Cardiac muscle cell (in vitro differentiated cells and primary cell): ENCODE results near the gene ZNF202. TPM values are rescaled to one million over a fixed set of nuclear protein-coding genes. Genes with fewer than 3 reads are reported as not detected.

Experiments used
- DNase-seq, 2 donors: peaks; one replicate each; pipeline versions ENCODE4 v3.0.0 to v3.0.0-alpha.2; 2010 to 2017; ENCODE audit warnings: low read depth in 1 of 2, low spot score in 1 of 2
- H3K27ac ChIP-seq: fragments of 200-600 bp; sonication (generic); 2 replicates; pipeline ENCODE4 v1.5.1; 2016
- H3K27me3 ChIP-seq: fragments of 200-600 bp; sonication (generic); 2 replicates; pipeline ENCODE4 v1.6.0; 2016; ENCODE audit warnings: control low read depth
- H3K36me3 ChIP-seq: fragments of 200-600 bp; sonication (generic); 2 replicates; pipeline ENCODE4 v1.5.1; 2016; ENCODE audit warnings: control low read depth
- H3K4me1 ChIP-seq: fragments of 200-600 bp; sonication (generic); 2 replicates; pipeline ENCODE4 v1.8.1; 2017; ENCODE audit warnings: low read depth, mild to moderate bottlenecking, mixed run types
- H3K4me3 ChIP-seq: fragments of 200-600 bp; sonication (generic); 2 replicates; pipeline ENCODE4 v1.5.1; 2016; ENCODE audit warnings: mild to moderate bottlenecking
- H3K9me3 ChIP-seq: fragments of 200-600 bp; sonication (generic); 2 replicates; pipeline ENCODE4 v1.5.1; 2017; ENCODE audit warnings: low read depth, mild to moderate bottlenecking, control low read depth
- polyA plus RNA-seq: library from polyadenylated mRNA; unstranded; fragments of >200 nt; fragmentation: Nextera tagmentation; extraction: Ambion mirVana; gene quantifications from 2 replicates; pipeline ENCODE4 v1.2.1, GENCODE V29; 2016
- total RNA-seq: library from RNA; depleted of rRNA; stranded (reverse); fragments of >200 nt; gene quantifications from 2 replicates; pipeline ENCODE4 v1.2.3, GENCODE V29; 2016
- TF ChIP-seq, protein P1 (sequence below): IDR thresholded peaks from 2 replicates; pipeline ENCODE4 v1.5.1; 2012; ENCODE audit warnings: low read depth, mild to moderate bottlenecking, low read length

Gene ZNF202
- total and polyA plus RNA-seq, 2 experiments from 2014 or later = 4.8 to 12.0 TPM

- no peaks in the 10 kb centered on the region for H3K9me3 ChIP-seq
- TF ChIP-seq, protein P1, sequence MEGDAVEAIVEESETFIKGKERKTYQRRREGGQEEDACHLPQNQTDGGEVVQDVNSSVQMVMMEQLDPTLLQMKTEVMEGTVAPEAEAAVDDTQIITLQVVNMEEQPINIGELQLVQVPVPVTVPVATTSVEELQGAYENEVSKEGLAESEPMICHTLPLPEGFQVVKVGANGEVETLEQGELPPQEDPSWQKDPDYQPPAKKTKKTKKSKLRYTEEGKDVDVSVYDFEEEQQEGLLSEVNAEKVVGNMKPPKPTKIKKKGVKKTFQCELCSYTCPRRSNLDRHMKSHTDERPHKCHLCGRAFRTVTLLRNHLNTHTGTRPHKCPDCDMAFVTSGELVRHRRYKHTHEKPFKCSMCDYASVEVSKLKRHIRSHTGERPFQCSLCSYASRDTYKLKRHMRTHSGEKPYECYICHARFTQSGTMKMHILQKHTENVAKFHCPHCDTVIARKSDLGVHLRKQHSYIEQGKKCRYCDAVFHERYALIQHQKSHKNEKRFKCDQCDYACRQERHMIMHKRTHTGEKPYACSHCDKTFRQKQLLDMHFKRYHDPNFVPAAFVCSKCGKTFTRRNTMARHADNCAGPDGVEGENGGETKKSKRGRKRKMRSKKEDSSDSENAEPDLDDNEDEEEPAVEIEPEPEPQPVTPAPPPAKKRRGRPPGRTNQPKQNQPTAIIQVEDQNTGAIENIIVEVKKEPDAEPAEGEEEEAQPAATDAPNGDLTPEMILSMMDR = no peak
- no peak for DNase-seq
- no peak overlapping the region for H3K4me3 ChIP-seq
- H3K27ac ChIP-seq = no peak overlapping the region
- H3K4me1 ChIP-seq = no peaks in the 10 kb centered on the region
- no peaks in the 10 kb centered on the region for H3K36me3 ChIP-seq
- H3K27me3 ChIP-seq = no peaks in the 10 kb centered on the region
Measured at GRCh38 chr11:123674297-123674696, 67.2 kb downstream of the ZNF202 start.

Other genes with a start within 250 kb of the ZNF202 start
- 0.12 and 0.46 TPM in 2 replicates for gene SCN3B, start 87.0 kb downstream of the ZNF202 start, total RNA-seq
- gene SCN3B, start 87.0 kb downstream of the ZNF202 start, polyA plus RNA-seq = 0.77 and 1.2 TPM in 2 replicates
- gene OR6X1, start 12.9 kb upstream of the ZNF202 start, total RNA-seq = not detected in 2 replicates
- gene OR6X1, start 12.9 kb upstream of the ZNF202 start, polyA plus RNA-seq = not detected in 2 replicates
- not detected in 2 replicates for gene OR6M1, start 64.7 kb upstream of the ZNF202 start, total RNA-seq
- not detected in 2 replicates for gene OR6M1, start 64.7 kb upstream of the ZNF202 start, polyA plus RNA-seq
- not detected in 2 replicates for gene TMEM225, start 144.0 kb upstream of the ZNF202 start, total RNA-seq
- not detected in 2 replicates for gene TMEM225, start 144.0 kb upstream of the ZNF202 start, polyA plus RNA-seq
- not detected in 2 replicates for gene OR8D4, start 160.5 kb upstream of the ZNF202 start, total RNA-seq
- not detected in 2 replicates for gene OR8D4, start 160.5 kb upstream of the ZNF202 start, polyA plus RNA-seq
- 0.15 TPM in 1 of 2 replicates, not detected in the other for gene OR4D5, start 198.0 kb upstream of the ZNF202 start, total RNA-seq
- not detected in 2 replicates for gene OR4D5, start 198.0 kb upstream of the ZNF202 start, polyA plus RNA-seq
- not detected in 2 replicates for gene OR6T1, start 202.2 kb upstream of the ZNF202 start, total RNA-seq
- gene OR6T1, start 202.2 kb upstream of the ZNF202 start, polyA plus RNA-seq = not detected in 2 replicates
- not detected in 2 replicates for gene OR10S1, start 236.1 kb upstream of the ZNF202 start, total RNA-seq
- gene OR10S1, start 236.1 kb upstream of the ZNF202 start, polyA plus RNA-seq = not detected in 2 replicates